SU-DHL-6 (cell line): ENCODE measurements around the gene RNF144B.

Source experiments
- EZH2phosphoT487 ChIP-seq: fragments of 200-600 bp; sonication (generic), shearing (Covaris generic); conservative IDR thresholded peaks from 2 replicates; pipeline ENCODE4 v1.6.1; 2018; ENCODE audit warnings: mild to moderate bottlenecking, antibody characterized with exemption, low read length, moderate library complexity, mixed read lengths
- TF ChIP-seq, protein P1 (sequence below): fragments of 200-600 bp; sonication (generic); IDR thresholded peaks from one replicate; pipeline ENCODE4 v1.5.1; 2017; ENCODE audit warnings: antibody characterized with exemption, mild to moderate bottlenecking, low read length, moderate library complexity; ENCODE audit not compliant: insufficient read depth, poor library complexity, severe bottlenecking

DNA sequence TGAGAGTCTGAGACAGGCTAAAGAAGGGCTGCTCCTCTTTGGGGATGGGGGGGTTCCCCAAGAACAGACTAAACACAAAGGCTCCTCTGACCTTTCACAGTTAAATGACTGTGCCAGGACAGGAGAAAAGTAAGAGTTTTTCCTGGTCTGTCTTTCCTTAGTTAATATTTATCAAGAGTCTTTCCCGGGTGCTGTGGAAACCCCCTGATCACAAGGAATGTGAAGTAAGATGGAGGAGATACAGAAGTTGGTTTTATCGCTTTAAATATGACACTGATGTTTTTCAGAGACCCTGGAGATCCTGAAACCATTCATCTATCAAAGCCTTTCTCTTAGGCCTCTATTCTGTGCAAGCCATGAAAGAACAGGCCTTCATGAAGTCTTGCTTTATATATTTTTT, 105.8 kb downstream of the RNF144B start:
- TF ChIP-seq, protein P1, sequence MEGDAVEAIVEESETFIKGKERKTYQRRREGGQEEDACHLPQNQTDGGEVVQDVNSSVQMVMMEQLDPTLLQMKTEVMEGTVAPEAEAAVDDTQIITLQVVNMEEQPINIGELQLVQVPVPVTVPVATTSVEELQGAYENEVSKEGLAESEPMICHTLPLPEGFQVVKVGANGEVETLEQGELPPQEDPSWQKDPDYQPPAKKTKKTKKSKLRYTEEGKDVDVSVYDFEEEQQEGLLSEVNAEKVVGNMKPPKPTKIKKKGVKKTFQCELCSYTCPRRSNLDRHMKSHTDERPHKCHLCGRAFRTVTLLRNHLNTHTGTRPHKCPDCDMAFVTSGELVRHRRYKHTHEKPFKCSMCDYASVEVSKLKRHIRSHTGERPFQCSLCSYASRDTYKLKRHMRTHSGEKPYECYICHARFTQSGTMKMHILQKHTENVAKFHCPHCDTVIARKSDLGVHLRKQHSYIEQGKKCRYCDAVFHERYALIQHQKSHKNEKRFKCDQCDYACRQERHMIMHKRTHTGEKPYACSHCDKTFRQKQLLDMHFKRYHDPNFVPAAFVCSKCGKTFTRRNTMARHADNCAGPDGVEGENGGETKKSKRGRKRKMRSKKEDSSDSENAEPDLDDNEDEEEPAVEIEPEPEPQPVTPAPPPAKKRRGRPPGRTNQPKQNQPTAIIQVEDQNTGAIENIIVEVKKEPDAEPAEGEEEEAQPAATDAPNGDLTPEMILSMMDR, result no peak
- no peak for TF ChIP-seq EZH2phosphoT487
